Measurements from ENCODE around the gene ABHD1.

DNA sequence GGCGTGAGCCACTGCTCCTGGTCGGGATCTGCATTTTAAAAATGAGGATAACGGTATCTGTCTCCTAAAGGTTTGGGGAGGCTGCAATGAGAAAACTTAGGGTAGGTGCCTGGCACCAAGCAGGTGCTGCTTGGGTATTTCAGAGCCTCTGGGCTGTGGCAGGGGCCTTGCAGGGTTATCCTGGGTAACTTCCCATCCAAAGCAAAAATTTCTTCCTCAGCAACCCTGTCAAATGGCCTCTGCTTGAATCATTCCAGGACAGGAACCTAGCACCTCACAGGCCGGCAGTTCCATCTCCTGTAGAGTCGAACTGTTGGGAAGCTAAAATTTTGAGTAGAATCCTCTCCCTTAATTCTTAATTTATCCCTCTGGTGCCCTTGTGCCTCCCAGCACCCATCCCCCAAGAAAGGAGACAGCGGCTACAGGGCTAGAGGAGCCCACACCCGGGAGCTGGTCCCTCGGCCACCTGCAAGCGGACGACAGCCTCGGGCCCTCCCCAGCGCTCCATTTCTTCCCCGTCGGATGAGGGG lies 5.6 kb upstream of the ABHD1 start:
- TF ChIP-seq POLR2AphosphoS5 (IDR thresholded peaks at IDR 0.05) = no peak
- TF ChIP-seq POLR2A (IDR thresholded peaks at IDR 0.05) = no peak

All from transverse colon (tissue), 3 donors.